Dendritic cell treated with granulocyte-macrophage colony-stimulating factor and Interleukin-4, amounts not matched to agents 40 ng/mL and 50 ng/mL, for 4 days (primary cell): ENCODE data around the gene PDE11A.

Source experiments
- H3K27ac Mint-ChIP-seq: one replicate; pipeline ENCODE4 v1.8.0; 2022; ENCODE audit warnings: mild to moderate bottlenecking, mixed read lengths
- H3K27me3 Mint-ChIP-seq: one replicate; pipeline ENCODE4 v1.8.0; 2022; ENCODE audit warnings: mild to moderate bottlenecking, mixed read lengths
- H3K36me3 Mint-ChIP-seq: one replicate; pipeline ENCODE4 v1.8.0; 2022; ENCODE audit warnings: low read depth, mixed read lengths
- H3K4me1 Mint-ChIP-seq: one replicate; pipeline ENCODE4 v1.8.0; 2022; ENCODE audit warnings: low read depth, mixed read lengths
- H3K4me3 Mint-ChIP-seq: one replicate; pipeline ENCODE4 v1.8.0; 2022; ENCODE audit warnings: mild to moderate bottlenecking, moderate library complexity, mixed read lengths
- H3K9me3 Mint-ChIP-seq: one replicate; pipeline ENCODE4 v1.8.0; 2022; ENCODE audit warnings: mixed read lengths
- intact Hi-C: fragments of 100-400 bp; cut with micrococcal nuclease; formaldehyde crosslinking; loops from one replicate; pipeline ENCODE4 v1.15.0; 2022

The PDE11A gene

GRCh38 chr2:177724398-177725287 is 347.9 kb downstream of the PDE11A start:
- intact Hi-C loops = loop anchor here (10.0 kb wide), 2 partner anchors 390 to 560 kb away; no protein-coding TSS in a partner anchor
- Mint-ChIP-seq H3K27ac (no peak overlapping the region), H3K4me3 (no peak overlapping the region), H3K27me3 (peaks cover 2% of the 10 kb centered on the region), H3K4me1 (no peaks in the 10 kb centered on the region), H3K36me3 (no peaks in the 10 kb centered on the region), H3K9me3 (no peaks in the 10 kb centered on the region)

- intact Hi-C loops = loop anchor here (10.0 kb wide), 2 partner anchors 388 to 558 kb away; no protein-coding TSS in a partner anchor
- Mint-ChIP-seq H3K27me3 (peaks cover 2% of the 10 kb centered on the region), H3K4me3 (no peak overlapping the region), H3K4me1 (no peaks in the 10 kb centered on the region), H3K36me3 (no peaks in the 10 kb centered on the region), H3K27ac (no peak overlapping the region), H3K9me3 (no peaks in the 10 kb centered on the region)
These were observed 349.3 kb downstream of the PDE11A start for GRCh38 chr2:177723235-177723634.

- Mint-ChIP-seq H3K9me3 (no peaks in the 10 kb centered on the region), H3K4me3 (no peak overlapping the region), H3K27me3 (peaks cover under 1% of the 10 kb centered on the region), H3K4me1 (no peaks in the 10 kb centered on the region), H3K36me3 (no peaks in the 10 kb centered on the region), H3K27ac (no peak overlapping the region)
- intact Hi-C loops = loop anchor here (10.0 kb wide), 2 partner anchors 387 to 557 kb away; no protein-coding TSS in a partner anchor
These were observed 350.6 kb downstream of the PDE11A start for GRCh38 chr2:177721818-177722567.

GRCh38 chr2:177721087-177721486 is 351.5 kb downstream of the PDE11A start:
- Mint-ChIP-seq H3K27me3 (no peaks in the 10 kb centered on the region), H3K27ac (no peak overlapping the region), H3K9me3 (no peaks in the 10 kb centered on the region), H3K4me1 (no peaks in the 10 kb centered on the region), H3K36me3 (no peaks in the 10 kb centered on the region), H3K4me3 (no peak overlapping the region)
- intact Hi-C loops = loop anchor here (10.0 kb wide), 2 partner anchors 386 to 556 kb away; no protein-coding TSS in a partner anchor

- intact Hi-C loops = loop anchor here (10.0 kb wide), 1 partner anchor 47 kb away; no protein-coding TSS in a partner anchor
- Mint-ChIP-seq H3K9me3 (no peaks in the 10 kb centered on the region), H3K4me3 (no peak overlapping the region), H3K27ac (no peak overlapping the region), H3K27me3 (no peaks in the 10 kb centered on the region), H3K36me3 (no peaks in the 10 kb centered on the region), H3K4me1 (no peaks in the 10 kb centered on the region)
These were observed 354.6 kb downstream of the PDE11A start for GRCh38 chr2:177717831-177718618.

GRCh38 chr2:177716484-177716883 is 356.1 kb downstream of the PDE11A start:
- H3K36me3 Mint-ChIP-seq = no peaks in the 10 kb centered on the region
- no peaks in the 10 kb centered on the region for H3K9me3 Mint-ChIP-seq
- no peaks in the 10 kb centered on the region for H3K27me3 Mint-ChIP-seq
- no peak overlapping the region for H3K27ac Mint-ChIP-seq
- H3K4me1 Mint-ChIP-seq = no peaks in the 10 kb centered on the region
- intact Hi-C loops = loop anchor here (10.0 kb wide), 1 partner anchor 48 kb away; no protein-coding TSS in a partner anchor
- H3K4me3 Mint-ChIP-seq = no peak overlapping the region

GRCh38 chr2:177715771-177716170 is 356.8 kb downstream of the PDE11A start:
- Mint-ChIP-seq H3K4me1 (no peaks in the 10 kb centered on the region), H3K27ac (no peak overlapping the region), H3K9me3 (no peaks in the 10 kb centered on the region), H3K27me3 (no peaks in the 10 kb centered on the region), H3K4me3 (no peak overlapping the region), H3K36me3 (no peaks in the 10 kb centered on the region)
- intact Hi-C loops = loop anchor here (10.0 kb wide), 1 partner anchor 49 kb away; no protein-coding TSS in a partner anchor

- Mint-ChIP-seq H3K36me3 (no peaks in the 10 kb centered on the region), H3K4me3 (no peak overlapping the region), H3K4me1 (no peaks in the 10 kb centered on the region), H3K27ac (no peak overlapping the region), H3K27me3 (no peaks in the 10 kb centered on the region), H3K9me3 (no peaks in the 10 kb centered on the region)
- intact Hi-C loops = loop anchor here (10.0 kb wide), 1 partner anchor 50 kb away; no protein-coding TSS in a partner anchor
These were observed 357.9 kb downstream of the PDE11A start for GRCh38 chr2:177714704-177715103.

GRCh38 chr2:177712462-177712861 is 360.1 kb downstream of the PDE11A start:
- Mint-ChIP-seq H3K9me3 (no peaks in the 10 kb centered on the region), H3K27ac (no peak overlapping the region), H3K27me3 (no peaks in the 10 kb centered on the region), H3K36me3 (no peaks in the 10 kb centered on the region), H3K4me1 (no peaks in the 10 kb centered on the region), H3K4me3 (no peak overlapping the region)
- intact Hi-C loops = loop anchor here (10.0 kb wide), 1 partner anchor 52 kb away; no protein-coding TSS in a partner anchor

GRCh38 chr2:177711483-177712265 is 360.9 kb downstream of the PDE11A start:
- H3K27me3 Mint-ChIP-seq = no peaks in the 10 kb centered on the region
- intact Hi-C loops = loop anchor here (10.0 kb wide), 1 partner anchor 53 kb away; no protein-coding TSS in a partner anchor
- no peaks in the 10 kb centered on the region for H3K36me3 Mint-ChIP-seq
- no peaks in the 10 kb centered on the region for H3K4me1 Mint-ChIP-seq
- H3K9me3 Mint-ChIP-seq = no peaks in the 10 kb centered on the region
- no peak overlapping the region for H3K27ac Mint-ChIP-seq
- no peak overlapping the region for H3K4me3 Mint-ChIP-seq

GRCh38 chr2:177710889-177711288 is 361.7 kb downstream of the PDE11A start:
- intact Hi-C loops = loop anchor here (10.0 kb wide), 1 partner anchor 54 kb away; no protein-coding TSS in a partner anchor
- Mint-ChIP-seq H3K9me3 (no peaks in the 10 kb centered on the region), H3K27me3 (no peaks in the 10 kb centered on the region), H3K36me3 (no peaks in the 10 kb centered on the region), H3K27ac (no peak overlapping the region), H3K4me1 (no peaks in the 10 kb centered on the region), H3K4me3 (no peak overlapping the region)

GRCh38 chr2:177709986-177710401 is 362.6 kb downstream of the PDE11A start:
- no peaks in the 10 kb centered on the region for H3K27me3 Mint-ChIP-seq
- intact Hi-C loops = loop anchor here (10.0 kb wide), 1 partner anchor 55 kb away; no protein-coding TSS in a partner anchor
- H3K27ac Mint-ChIP-seq = no peak overlapping the region
- H3K4me1 Mint-ChIP-seq = no peaks in the 10 kb centered on the region
- H3K4me3 Mint-ChIP-seq = no peak overlapping the region
- H3K36me3 Mint-ChIP-seq = no peaks in the 10 kb centered on the region
- H3K9me3 Mint-ChIP-seq = no peaks in the 10 kb centered on the region
